Measurements from ENCODE around the gene DOCK10.

DNA sequence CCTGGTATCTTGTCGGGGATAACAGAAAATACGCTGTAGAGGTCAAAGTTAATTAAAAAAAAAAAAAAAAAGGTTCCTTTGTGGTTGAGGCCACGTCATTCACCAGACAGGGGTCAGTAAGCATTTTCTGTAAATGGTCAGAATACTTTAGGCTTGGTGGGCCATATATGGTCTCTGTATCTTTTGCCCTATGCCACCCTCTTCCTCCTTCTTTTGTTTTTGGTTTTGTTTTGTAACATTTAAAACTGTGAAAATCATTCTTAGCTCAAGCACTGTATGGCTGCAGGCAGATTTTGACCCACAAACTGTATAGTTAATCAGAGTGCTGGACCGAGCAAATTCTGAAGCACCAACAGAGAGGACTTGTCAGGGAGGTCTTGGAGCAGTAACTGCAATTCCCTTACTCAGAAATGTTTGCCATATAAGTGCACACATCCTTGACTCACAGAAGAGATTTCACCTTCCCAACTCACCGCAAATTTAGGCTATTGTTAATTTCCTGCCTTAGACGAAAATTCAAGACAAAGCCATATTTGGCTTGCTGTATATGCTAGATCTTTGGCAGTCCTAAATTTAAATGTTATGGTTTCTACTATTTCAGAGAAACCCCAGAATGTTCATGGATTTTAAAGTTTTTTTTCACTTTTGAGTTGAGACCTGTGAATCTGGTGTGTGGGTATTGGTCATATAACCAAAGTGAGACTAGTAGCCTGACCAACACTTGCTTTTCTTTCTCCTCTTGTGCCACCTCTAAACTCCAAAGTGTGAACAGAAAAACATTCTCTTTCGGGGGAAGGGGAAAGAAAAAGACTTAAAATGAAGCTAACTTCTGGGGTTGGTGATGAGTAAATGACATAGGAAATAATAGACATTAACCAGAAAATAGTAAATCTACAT, 65.4 kb downstream of the DOCK10 start:
- no peak for TF ChIP-seq EP300 (IDR thresholded peaks at IDR 0.05; ENCODE audit: borderline replicate concordance)
- no peak for TF ChIP-seq RAD21 (IDR thresholded peaks at IDR 0.05; ENCODE audit: low read depth)
- TF ChIP-seq YY1 (IDR thresholded peaks at IDR 0.05; ENCODE audit: low read depth), result no peak
- TF ChIP-seq EGR1 (IDR thresholded peaks at IDR 0.05), result no peak
- no peak for TF ChIP-seq CREB1 (IDR thresholded peaks at IDR 0.05; ENCODE audit: low read depth)
- no peak for TF ChIP-seq NFIC (IDR thresholded peaks at IDR 0.05)
- TF ChIP-seq MAX (IDR thresholded peaks at IDR 0.05), result no peak
- TF ChIP-seq, protein P1, sequence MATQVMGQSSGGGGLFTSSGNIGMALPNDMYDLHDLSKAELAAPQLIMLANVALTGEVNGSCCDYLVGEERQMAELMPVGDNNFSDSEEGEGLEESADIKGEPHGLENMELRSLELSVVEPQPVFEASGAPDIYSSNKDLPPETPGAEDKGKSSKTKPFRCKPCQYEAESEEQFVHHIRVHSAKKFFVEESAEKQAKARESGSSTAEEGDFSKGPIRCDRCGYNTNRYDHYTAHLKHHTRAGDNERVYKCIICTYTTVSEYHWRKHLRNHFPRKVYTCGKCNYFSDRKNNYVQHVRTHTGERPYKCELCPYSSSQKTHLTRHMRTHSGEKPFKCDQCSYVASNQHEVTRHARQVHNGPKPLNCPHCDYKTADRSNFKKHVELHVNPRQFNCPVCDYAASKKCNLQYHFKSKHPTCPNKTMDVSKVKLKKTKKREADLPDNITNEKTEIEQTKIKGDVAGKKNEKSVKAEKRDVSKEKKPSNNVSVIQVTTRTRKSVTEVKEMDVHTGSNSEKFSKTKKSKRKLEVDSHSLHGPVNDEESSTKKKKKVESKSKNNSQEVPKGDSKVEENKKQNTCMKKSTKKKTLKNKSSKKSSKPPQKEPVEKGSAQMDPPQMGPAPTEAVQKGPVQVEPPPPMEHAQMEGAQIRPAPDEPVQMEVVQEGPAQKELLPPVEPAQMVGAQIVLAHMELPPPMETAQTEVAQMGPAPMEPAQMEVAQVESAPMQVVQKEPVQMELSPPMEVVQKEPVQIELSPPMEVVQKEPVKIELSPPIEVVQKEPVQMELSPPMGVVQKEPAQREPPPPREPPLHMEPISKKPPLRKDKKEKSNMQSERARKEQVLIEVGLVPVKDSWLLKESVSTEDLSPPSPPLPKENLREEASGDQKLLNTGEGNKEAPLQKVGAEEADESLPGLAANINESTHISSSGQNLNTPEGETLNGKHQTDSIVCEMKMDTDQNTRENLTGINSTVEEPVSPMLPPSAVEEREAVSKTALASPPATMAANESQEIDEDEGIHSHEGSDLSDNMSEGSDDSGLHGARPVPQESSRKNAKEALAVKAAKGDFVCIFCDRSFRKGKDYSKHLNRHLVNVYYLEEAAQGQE (IDR thresholded peaks at IDR 0.05; ENCODE audit: low read depth), result no peak
- TF ChIP-seq, protein P2, sequence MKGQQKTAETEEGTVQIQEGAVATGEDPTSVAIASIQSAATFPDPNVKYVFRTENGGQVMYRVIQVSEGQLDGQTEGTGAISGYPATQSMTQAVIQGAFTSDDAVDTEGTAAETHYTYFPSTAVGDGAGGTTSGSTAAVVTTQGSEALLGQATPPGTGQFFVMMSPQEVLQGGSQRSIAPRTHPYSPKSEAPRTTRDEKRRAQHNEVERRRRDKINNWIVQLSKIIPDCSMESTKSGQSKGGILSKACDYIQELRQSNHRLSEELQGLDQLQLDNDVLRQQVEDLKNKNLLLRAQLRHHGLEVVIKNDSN (IDR thresholded peaks at IDR 0.05), result no peak
- TF ChIP-seq TEAD4 (IDR thresholded peaks at IDR 0.05), result no peak
- TF ChIP-seq CEBPB (IDR thresholded peaks at IDR 0.05), result no peak
- no peak for TF ChIP-seq TAF1 (IDR thresholded peaks at IDR 0.05; ENCODE audit: low read depth)
- no peak for TF ChIP-seq TCF12 (IDR thresholded peaks at IDR 0.05; ENCODE audit: low read depth)
- no peak for TF ChIP-seq FOXM1 (IDR thresholded peaks at IDR 0.05; ENCODE audit: borderline replicate concordance, low read depth)

All from Ishikawa (cell line).